ENCODE data around the gene RPL41. TPM values are rescaled to one million over a fixed set of nuclear protein-coding genes. Genes with fewer than 3 reads are reported as not detected.

Gene RPL41
- total and polyA plus RNA-seq, 9 of the 15 experiments (the other 6 are each of a cell fraction or from before 2014, with no cell fraction given), result 3,403 to 11,276 (median 5,604) TPM

- TF ChIP-seq STAT6 (CRISPR knock-in tag; IDR thresholded peaks at IDR 0.05), result no peak
- no peak for TF ChIP-seq CHAMP1 (IDR thresholded peaks at IDR 0.05)
- TF ChIP-seq MEIS2 (IDR thresholded peaks at IDR 0.05; ENCODE audit: partially characterized antibody), result no peak
- no peak for TF ChIP-seq ZNF3 (CRISPR knock-in tag; IDR thresholded peaks at IDR 0.05)
- peak; percentile 22; the same call in 1 of the 2 replicates for TF ChIP-seq HMGXB4 (CRISPR knock-in tag; IDR thresholded peaks at IDR 0.05)
- peak; percentile 100 for TF ChIP-seq ATF7 (IDR thresholded peaks at IDR 0.05)
- no peak for TF ChIP-seq STAT5B (CRISPR knock-in tag; IDR thresholded peaks at IDR 0.05)
- 0 out of 2 replicates have a peak, but pooled peaks have one; percentile 15 for TF ChIP-seq CBFB (CRISPR knock-in tag; IDR thresholded peaks at IDR 0.05)
- no peak for TF ChIP-seq NFATC3 (IDR thresholded peaks at IDR 0.05)
- no peak for TF ChIP-seq CC2D1A (IDR thresholded peaks at IDR 0.05)
- no peak for TF ChIP-seq ZNF212 (CRISPR knock-in tag; IDR thresholded peaks at IDR 0.05)
- TF ChIP-seq ELK3 (CRISPR knock-in tag; IDR thresholded peaks at IDR 0.05), result no peak
- peak; percentile 86 for TF ChIP-seq CEBPG (CRISPR knock-in tag; IDR thresholded peaks at IDR 0.05)
- no peak; a peak in 2 of 4 replicates for TF ChIP-seq CEBPG (tag; conservative IDR thresholded peaks at IDR 0.05 in 1 of 2, IDR thresholded peaks at IDR 0.05 in 1 of 2)
- TF ChIP-seq DLX4 (CRISPR knock-in tag; IDR thresholded peaks at IDR 0.05), result no peak
- TF ChIP-seq ZNF780A (CRISPR knock-in tag; IDR thresholded peaks at IDR 0.05), result no peak
- no peak for TF ChIP-seq CHCHD3 (CRISPR knock-in tag; IDR thresholded peaks at IDR 0.05)
- TF ChIP-seq HDAC1 (IDR thresholded peaks at IDR 0.05), result peak in 1 of 2 experiments; percentile 51; a peak in 2 of 4 replicates
- no peak for TF ChIP-seq MEF2A (IDR thresholded peaks at IDR 0.05; ENCODE audit: control insufficient read depth, low read depth, low read length)
- TF ChIP-seq KAT2B (IDR thresholded peaks at IDR 0.05; ENCODE audit: low read depth, low read length), result no peak
- peak; percentile 54 for TF ChIP-seq FOS (IDR thresholded peaks at IDR 0.05; ENCODE audit: extremely low read depth, insufficient read length)
Measured at GRCh38 chr12:56127888-56128669, 11.6 kb downstream of the RPL41 start, which contains the start of gene ESYT1 (continued).

All from K562 (cell line).